HUES48 (cell line): ENCODE measurements around the gene ZDHHC5.

Experiments used
- H3K27ac ChIP-seq: one replicate; pipeline ENCODE4 v1.7.0; 2013; ENCODE audit warnings: low read depth, low read length, inconsistent platforms
- H3K27me3 ChIP-seq: 2 replicates; pipeline ENCODE4 v1.6.1; 2013; ENCODE audit warnings: mild to moderate bottlenecking, low read length; ENCODE audit not compliant: control insufficient read depth, insufficient read depth
- H3K36me3 ChIP-seq: 2 replicates; pipeline ENCODE4 v1.6.1; 2013; ENCODE audit warnings: low read length; ENCODE audit not compliant: control insufficient read depth, insufficient read depth
- H3K4me1 ChIP-seq: 2 replicates; pipeline ENCODE4 v1.6.1; 2013; ENCODE audit warnings: mild to moderate bottlenecking, low read length; ENCODE audit not compliant: control insufficient read depth, insufficient read depth
- H3K4me3 ChIP-seq: 2 replicates; pipeline ENCODE4 v1.5.1; 2013; ENCODE audit warnings: mild to moderate bottlenecking, low read depth, low read length
- H3K9ac ChIP-seq: 2 replicates; pipeline ENCODE4 v1.6.1; 2013; ENCODE audit warnings: mild to moderate bottlenecking, low read depth, low read length, moderate library complexity
- H3K9me3 ChIP-seq: 2 replicates; pipeline ENCODE4 v1.6.1; 2013; ENCODE audit warnings: low read length; ENCODE audit not compliant: control insufficient read depth, insufficient read depth

Gene ZDHHC5

GRCh38 chr11:57634311-57634710 lies 33.6 kb upstream of the ZDHHC5 start:
- Histone ChIP-seq H3K27me3 (no peaks in the 10 kb centered on the region; the same call in 1 of the 2 replicates), H3K9ac (no peak overlapping the region), H3K9me3 (no peaks in the 10 kb centered on the region), H3K4me1 (peaks cover 7% of the 10 kb centered on the region), H3K4me3 (no peak overlapping the region), H3K27ac (no peak overlapping the region), H3K36me3 (no peaks in the 10 kb centered on the region)

DNA sequence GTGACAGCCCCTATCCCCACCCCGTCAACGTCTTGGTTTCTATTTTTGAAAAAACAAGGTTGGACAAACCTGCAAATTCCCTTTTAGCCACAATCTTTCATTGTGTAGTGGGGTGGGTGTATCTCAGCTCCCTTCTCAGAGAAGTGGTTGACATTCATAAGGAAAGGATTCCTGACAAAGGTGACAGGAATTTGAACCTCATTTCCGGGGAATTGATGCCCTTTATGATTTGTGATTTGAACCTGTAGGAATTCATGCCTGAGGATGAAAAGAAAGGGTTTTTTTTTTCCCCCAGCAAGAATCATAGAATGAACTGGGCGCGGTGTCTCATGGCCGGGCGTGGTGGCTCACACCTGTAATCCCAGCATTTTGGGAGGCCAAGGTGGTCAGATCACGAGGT lies 32.7 kb upstream of the ZDHHC5 start:
- no peak overlapping the region for H3K27ac ChIP-seq
- no peaks in the 10 kb centered on the region; the same call in 1 of the 2 replicates for H3K27me3 ChIP-seq
- no peak overlapping the region for H3K9ac ChIP-seq
- no peaks in the 10 kb centered on the region for H3K9me3 ChIP-seq
- no peak overlapping the region for H3K4me3 ChIP-seq
- peaks cover 7% of the 10 kb centered on the region for H3K36me3 ChIP-seq
- H3K4me1 ChIP-seq, result peaks cover 13% of the 10 kb centered on the region

DNA sequence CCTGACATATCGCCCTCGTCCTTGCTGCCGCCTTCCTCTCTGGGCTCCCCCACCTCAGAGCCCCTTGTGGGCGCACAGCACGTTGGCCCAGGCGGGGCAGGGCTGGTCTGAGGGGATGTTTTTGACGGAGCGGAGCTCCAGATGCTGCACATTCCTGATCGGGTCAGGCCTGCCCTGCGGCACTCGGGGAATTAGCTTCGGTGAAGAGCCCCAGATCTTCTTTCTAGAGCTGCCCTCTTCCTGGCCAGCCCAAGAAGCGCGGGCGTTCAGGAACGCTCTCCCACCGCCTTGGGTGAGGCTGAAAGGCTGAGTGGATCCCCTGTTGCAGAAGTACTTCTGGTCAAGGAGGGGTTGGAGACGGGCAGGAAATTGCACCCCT lies 30.3 kb upstream of the ZDHHC5 start:
- peak overlapping the region; percentile 88 for H3K9ac ChIP-seq
- H3K4me1 ChIP-seq, result peaks cover 33% of the 10 kb centered on the region
- no peaks in the 10 kb centered on the region; the same call in 1 of the 2 replicates for H3K27me3 ChIP-seq
- peak overlapping the region; percentile 54 for H3K4me3 ChIP-seq
- H3K36me3 ChIP-seq, result peaks cover 30% of the 10 kb centered on the region
- peak overlapping the region; percentile 99 for H3K27ac ChIP-seq
- no peaks in the 10 kb centered on the region for H3K9me3 ChIP-seq

- Histone ChIP-seq H3K4me1 (peaks cover 36% of the 10 kb centered on the region), H3K27me3 (no peaks in the 10 kb centered on the region; the same call in 1 of the 2 replicates), H3K9me3 (no peaks in the 10 kb centered on the region), H3K27ac (peak overlapping the region; percentile 99), H3K36me3 (peaks cover 34% of the 10 kb centered on the region), H3K9ac (peak overlapping the region; percentile 99), H3K4me3 (peak overlapping the region; percentile 100)
Measured at GRCh38 chr11:57638005-57638781, 29.7 kb upstream of the ZDHHC5 start.

DNA sequence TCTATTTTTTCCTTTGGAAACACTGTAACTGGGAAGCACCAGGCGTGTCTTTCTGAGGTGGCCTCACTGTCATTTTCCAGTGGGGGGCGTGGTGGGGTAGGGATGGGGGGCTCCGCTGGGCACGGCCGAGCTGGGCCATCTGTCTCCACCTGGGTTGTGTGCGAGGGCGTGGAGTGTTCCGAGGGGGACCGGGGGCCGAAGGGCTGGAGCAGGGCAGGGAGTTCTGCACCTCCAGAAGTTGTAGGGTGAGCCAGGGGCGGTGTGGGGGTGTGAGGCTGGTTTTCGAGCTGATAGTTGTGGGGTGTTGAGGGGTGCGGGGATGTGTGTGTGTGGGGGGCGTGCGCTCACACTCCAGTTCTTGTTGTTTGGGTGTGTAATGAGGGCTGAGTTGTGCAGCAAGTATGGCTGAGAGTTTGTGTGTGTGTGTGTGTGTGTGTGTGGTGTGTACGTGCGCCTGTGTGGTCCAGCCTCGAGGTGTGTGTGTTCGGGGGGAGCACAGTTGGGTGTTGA lies 29.0 kb upstream of the ZDHHC5 start:
- H3K27ac ChIP-seq, result peak overlapping the region; percentile 99
- H3K9me3 ChIP-seq, result no peaks in the 10 kb centered on the region
- H3K9ac ChIP-seq, result peak overlapping the region; percentile 99
- peak overlapping the region; percentile 100 for H3K4me3 ChIP-seq
- H3K27me3 ChIP-seq, result no peaks in the 10 kb centered on the region; the same call in 1 of the 2 replicates
- peaks cover 41% of the 10 kb centered on the region for H3K4me1 ChIP-seq
- H3K36me3 ChIP-seq, result peaks cover 40% of the 10 kb centered on the region

GRCh38 chr11:57639321-57640067 lies 28.4 kb upstream of the ZDHHC5 start:
- peaks cover 45% of the 10 kb centered on the region for H3K4me1 ChIP-seq
- peak overlapping the region; percentile 99 for H3K27ac ChIP-seq
- no peaks in the 10 kb centered on the region for H3K9me3 ChIP-seq
- H3K9ac ChIP-seq, result peak overlapping the region; percentile 99
- H3K4me3 ChIP-seq, result peak overlapping the region; percentile 100
- no peaks in the 10 kb centered on the region for H3K27me3 ChIP-seq
- peaks cover 41% of the 10 kb centered on the region for H3K36me3 ChIP-seq

GRCh38 chr11:57640068-57640800 lies 27.7 kb upstream of the ZDHHC5 start:
- Histone ChIP-seq H3K27ac (peak overlapping the region; percentile 99), H3K9me3 (no peaks in the 10 kb centered on the region), H3K4me1 (peaks cover 50% of the 10 kb centered on the region), H3K27me3 (no peaks in the 10 kb centered on the region), H3K4me3 (peak overlapping the region; percentile 100), H3K36me3 (peaks cover 41% of the 10 kb centered on the region), H3K9ac (peak overlapping the region; percentile 75)

DNA sequence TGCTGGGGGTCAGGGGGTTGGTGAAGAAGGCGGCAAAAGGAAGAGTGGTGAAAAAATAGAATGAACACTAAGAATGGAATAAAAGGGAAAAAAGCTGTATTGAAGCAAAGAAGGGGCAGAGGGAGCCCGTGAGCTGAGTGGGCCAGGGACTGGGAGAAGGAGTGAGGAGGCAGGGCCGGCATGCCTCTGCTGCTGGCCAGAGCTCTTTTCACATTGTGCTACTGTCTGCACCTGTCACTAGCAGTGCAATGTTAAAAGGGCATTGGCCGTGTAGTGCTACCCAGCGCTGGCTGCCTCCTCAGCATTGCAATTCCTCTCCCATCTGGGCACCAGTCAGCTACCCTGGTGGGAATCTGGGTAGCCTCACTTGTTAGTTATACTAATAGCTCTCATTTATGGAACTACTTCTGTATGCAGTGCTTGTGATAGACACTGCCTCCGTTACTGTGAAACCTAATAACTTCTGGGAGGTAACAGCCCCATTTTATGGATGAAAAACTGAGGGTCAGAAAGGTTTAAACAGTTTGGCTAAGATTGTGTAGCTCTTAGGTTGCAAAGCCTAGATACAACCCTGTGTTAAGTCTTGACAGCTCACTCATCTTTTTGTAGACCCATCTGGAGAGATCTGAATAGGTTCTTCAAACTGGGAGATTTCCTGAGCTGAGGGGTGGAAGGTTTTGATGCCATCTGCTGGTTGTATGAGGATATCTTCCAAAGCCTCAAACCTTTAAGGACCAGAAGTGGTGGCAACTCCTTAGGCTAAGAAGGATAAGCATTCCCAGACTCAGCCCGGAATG lies 26.7 kb upstream of the ZDHHC5 start:
- Histone ChIP-seq H3K4me1 (peaks cover 60% of the 10 kb centered on the region), H3K36me3 (peaks cover 41% of the 10 kb centered on the region), H3K9me3 (no peaks in the 10 kb centered on the region), H3K27me3 (no peaks in the 10 kb centered on the region), H3K9ac (no peak overlapping the region), H3K4me3 (peak overlapping the region; percentile 100), H3K27ac (peak overlapping the region; percentile 99)

- no peak overlapping the region for H3K9ac ChIP-seq
- no peaks in the 10 kb centered on the region for H3K9me3 ChIP-seq
- H3K4me1 ChIP-seq, result peaks cover 78% of the 10 kb centered on the region
- no peak overlapping the region for H3K27ac ChIP-seq
- no peaks in the 10 kb centered on the region for H3K27me3 ChIP-seq
- H3K36me3 ChIP-seq, result peaks cover 41% of the 10 kb centered on the region
- no peak overlapping the region for H3K4me3 ChIP-seq
Measured at GRCh38 chr11:57643802-57644201, 24.1 kb upstream of the ZDHHC5 start.
